Renal cortex interstitium (tissue), 15 donors: Measurements from ENCODE around the gene ZNF445. TPM values are rescaled to one million over a fixed set of nuclear protein-coding genes. Genes with fewer than 3 reads are reported as not detected.
"Not testable (repeated sequence)": the region's sequence is repeated elsewhere in the genome, so short reads cannot be mapped to it uniquely, and the experiment has no call there.

ENCODE experiments used
- DNase-seq, 11 donors: peaks; one replicate each; pipeline ENCODE4 v3.0.0-alpha.2; 2013; ENCODE audit warnings: low read depth in 9 of 11, low spot score in 4 of 11; ENCODE audit errors: extremely low read depth in 1 of 11
- long read RNA-seq, 16 experiments: transcript quantifications; one replicate each; lab custom pipeline, GENCODE V29; 2026
- polyA plus RNA-seq, 3 donors: library from polyadenylated mRNA; unstranded; fragments of 120-200 nt; gene quantifications; one replicate each; pipeline ENCODE4 v1.2.1, GENCODE V29; 2013; ENCODE audit not compliant: insufficient read length in 3 of 3

The ZNF445 gene
- 10 to 100 TPM; 22.3 to 28.7 (median 22.5) TPM for polyA plus RNA-seq
- long read RNA-seq, donor 1, result 0 reads
- long read RNA-seq, donor 2, full-length matches to known transcripts, result 1 of 1 reads
- long read RNA-seq, donor 2, partial matches to known transcripts, result 0 of 1 reads
- long read RNA-seq, donor 2, other reads (novel, unspliced or antisense), result 0 of 1 reads
- long read RNA-seq, donor 3, full-length matches to known transcripts, result 4 of 4 reads
- long read RNA-seq, donor 3, partial matches to known transcripts, result 0 of 4 reads
- long read RNA-seq, donor 3, other reads (novel, unspliced or antisense), result 0 of 4 reads
- long read RNA-seq, donor 4, result 0 reads
- long read RNA-seq, donor 5, result 0 reads
- long read RNA-seq, donor 6, full-length matches to known transcripts, result 3 of 8 reads
- long read RNA-seq, donor 6, partial matches to known transcripts, result 5 of 8 reads
- long read RNA-seq, donor 6, other reads (novel, unspliced or antisense), result 0 of 8 reads
- long read RNA-seq, donor 7, full-length matches to known transcripts, result 2 of 2 reads
- long read RNA-seq, donor 7, partial matches to known transcripts, result 0 of 2 reads
- long read RNA-seq, donor 7, other reads (novel, unspliced or antisense), result 0 of 2 reads
- long read RNA-seq, donor 8, full-length matches to known transcripts, result 2 of 2 reads
- long read RNA-seq, donor 8, partial matches to known transcripts, result 0 of 2 reads
- long read RNA-seq, donor 8, other reads (novel, unspliced or antisense), result 0 of 2 reads
- long read RNA-seq, donor 9, result 0 reads
- long read RNA-seq, donor 10, full-length matches to known transcripts, result 1 of 1 reads
- long read RNA-seq, donor 10, partial matches to known transcripts, result 0 of 1 reads
- long read RNA-seq, donor 10, other reads (novel, unspliced or antisense), result 0 of 1 reads
- long read RNA-seq, donor 11, full-length matches to known transcripts, result 1 of 1 reads
- long read RNA-seq, donor 11, partial matches to known transcripts, result 0 of 1 reads
- long read RNA-seq, donor 11, other reads (novel, unspliced or antisense), result 0 of 1 reads
- long read RNA-seq, donor 12, full-length matches to known transcripts, result 1 of 1 reads
- long read RNA-seq, donor 12, partial matches to known transcripts, result 0 of 1 reads
- long read RNA-seq, donor 12, other reads (novel, unspliced or antisense), result 0 of 1 reads
- long read RNA-seq, donor 13, full-length matches to known transcripts, result 3 of 3 reads
- long read RNA-seq, donor 13, partial matches to known transcripts, result 0 of 3 reads
- long read RNA-seq, donor 13, other reads (novel, unspliced or antisense), result 0 of 3 reads
- long read RNA-seq, donor 14, result 0 reads
- long read RNA-seq, donor 15, result 0 reads
- long read RNA-seq, donor 16, full-length matches to known transcripts, result 8 of 19 reads
- long read RNA-seq, donor 16, partial matches to known transcripts, result 11 of 19 reads
- long read RNA-seq, donor 16, other reads (novel, unspliced or antisense), result 0 of 19 reads

GRCh38 chr3:44477312-44478030, at the start of gene ZNF445:
ZNF445 (minus strand) TSS chr3:44477670; CDS start chr3:44455549, 22,121 bp downstream.
- peak; percentile 45 to 80 (median 66) for DNase-seq

GRCh38 chr3:44525060-44525459, 47.6 kb upstream of the ZNF445 start:
- no peak for DNase-seq

GRCh38 chr3:44522494-44522933, 45.0 kb upstream of the ZNF445 start:
- no peak for DNase-seq

GRCh38 chr3:44521721-44522120, 44.3 kb upstream of the ZNF445 start:
- DNase-seq, result no peak

GRCh38 chr3:44518782-44519156, 41.3 kb upstream of the ZNF445 start:
- DNase-seq, result no peak

GRCh38 chr3:44516230-44516629, 38.8 kb upstream of the ZNF445 start:
- no peak for DNase-seq

- DNase-seq, result no peak
Observed at GRCh38 chr3:44513513-44513912, 36.0 kb upstream of the ZNF445 start.

GRCh38 chr3:44511238-44511566, 33.7 kb upstream of the ZNF445 start:
- DNase-seq, result peak in 5 of 11 donors; percentile 4 to 15 (median 10)

- peak in 4 of 11 donors; percentile 3 to 23 (median 10) for DNase-seq
Observed at GRCh38 chr3:44510000-44510368, 32.5 kb upstream of the ZNF445 start.

GRCh38 chr3:44509393-44509921, 32.0 kb upstream of the ZNF445 start:
- DNase-seq, result peak in 1 of 11 donors; percentile 1

- no peak for DNase-seq
Observed at GRCh38 chr3:44506961-44507360, 29.5 kb upstream of the ZNF445 start.

GRCh38 chr3:44506556-44506955, 29.1 kb upstream of the ZNF445 start:
- no peak for DNase-seq

GRCh38 chr3:44504566-44504965, 27.1 kb upstream of the ZNF445 start:
- no peak for DNase-seq

GRCh38 chr3:44503178-44503577, 25.7 kb upstream of the ZNF445 start:
- DNase-seq, result not testable (repeated sequence)

- no peak for DNase-seq
Observed at GRCh38 chr3:44501971-44502370, 24.5 kb upstream of the ZNF445 start.

GRCh38 chr3:44499899-44500168, 22.4 kb upstream of the ZNF445 start:
- DNase-seq, result not testable (repeated sequence)

GRCh38 chr3:44499149-44499898, 21.9 kb upstream of the ZNF445 start:
- no peak for DNase-seq
